ENCODE results near the gene XYLT1. TPM values are rescaled to one million over a fixed set of nuclear protein-coding genes. Genes with fewer than 3 reads are reported as not detected.
A peak's percentile ranks its signal among the peaks of the same experiment; 100 is the strongest.

The XYLT1 gene
- total and polyA plus RNA-seq, 10 of the 15 experiments (the other 5 are each of a cell fraction or from before 2014, with no cell fraction given) = 0.88 to 14.8 (median 5.8) TPM

DNA sequence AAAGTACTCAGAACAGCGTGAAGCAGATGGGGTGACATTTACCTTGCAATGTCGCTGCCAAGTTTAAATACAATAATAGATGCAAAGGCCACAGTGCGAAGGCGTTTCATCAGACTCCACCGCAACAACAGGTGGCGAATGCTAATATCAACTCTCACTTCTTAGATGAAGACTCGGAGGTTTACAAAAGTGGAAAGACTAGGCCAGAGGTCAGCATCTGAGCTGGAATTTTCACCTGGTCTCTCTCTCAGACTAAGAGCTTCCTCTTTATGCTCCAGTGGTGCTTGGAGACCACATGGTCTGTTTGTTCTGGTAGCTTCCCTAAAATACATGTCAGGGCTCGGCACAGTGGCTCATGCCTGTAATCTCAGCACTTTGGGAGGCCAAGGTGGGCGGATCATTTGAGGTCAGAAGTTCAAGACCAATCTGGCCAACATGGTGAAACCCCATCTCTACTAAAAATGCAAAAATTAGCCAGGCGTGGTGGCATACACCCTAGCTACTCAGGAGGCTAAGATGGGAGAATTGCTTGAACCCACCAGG lies 169.1 kb downstream of the XYLT1 start:
- SMC1A ChIA-PET (ENCODE audit: uncharacterized antibody, unreplicated experiment) = interaction anchor here (0.5 to 12.6 kb wide), 42 partner anchors 9 to 1497 kb away, joined by 3 to 241 read pairs (median 4); no protein-coding TSS in a partner anchor
- H3K27ac ChIP-seq (ENCODE audit: control insufficient read depth, insufficient read depth) = no peak overlapping the region; the same call in none of the 2 replicates
- TF ChIP-seq RUNX3 (IDR thresholded peaks at IDR 0.05; ENCODE audit: low read length) (peak; percentile 97), FOXK2 (IDR thresholded peaks at IDR 0.05) (peak; percentile 61), SMC3 (IDR thresholded peaks at IDR 0.05; ENCODE audit: borderline replicate concordance, low read length) (no peak), IKZF1 (conservative IDR thresholded peaks at IDR 0.05) (peak; percentile 100), USF2 (IDR thresholded peaks at IDR 0.05; ENCODE audit: borderline replicate concordance, low read depth, low read length) (no peak; the same call in 1 of the 2 replicates), HCFC1 (IDR thresholded peaks at IDR 0.05; ENCODE audit: low read length) (no peak), ZNF217 (IDR thresholded peaks at IDR 0.05) (peak; percentile 52), FOXM1 (IDR thresholded peaks at IDR 0.05; ENCODE audit: low read depth, low read length) (peak; percentile 98), MAX (IDR thresholded peaks at IDR 0.05; ENCODE audit: low read depth, low read length) (no peak), MEF2B (IDR thresholded peaks at IDR 0.05; ENCODE audit: partially characterized antibody, poor library complexity, severe bottlenecking) (peak; percentile 94), PML (IDR thresholded peaks at IDR 0.05; ENCODE audit: low read length) (peak; percentile 51; the same call in 1 of the 2 replicates), CHD4 (IDR thresholded peaks at IDR 0.05) (no peak), TARDBP (IDR thresholded peaks at IDR 0.05; ENCODE audit: borderline replicate concordance) (no peak; the same call in 1 of the 2 replicates), TCF7 (IDR thresholded peaks at IDR 0.05; ENCODE audit: borderline replicate concordance) (no peak; the same call in 1 of the 2 replicates), ZZZ3 (IDR thresholded peaks at IDR 0.05; ENCODE audit: control insufficient read depth, insufficient read length, low read depth) (no peak), POLR2AphosphoS2 (IDR thresholded peaks at IDR 0.05; ENCODE audit: low read depth, low read length) (no peak), TBL1XR1 (IDR thresholded peaks at IDR 0.05; ENCODE audit: low read depth, low read length) (peak; percentile 97), GABPA (IDR thresholded peaks at IDR 0.05; ENCODE audit: low read depth) (no peak), YY1 (IDR thresholded peaks at IDR 0.05; ENCODE audit: low read depth, low read length) (no peak), SREBF1 (IDR thresholded peaks at IDR 0.05; ENCODE audit: low read length) (no peak), MTA2 (IDR thresholded peaks at IDR 0.05; ENCODE audit: low read depth) (peak; percentile 96), HDAC2 (IDR thresholded peaks at IDR 0.05) (no peak), MYB (IDR thresholded peaks at IDR 0.05; ENCODE audit: borderline replicate concordance, low read depth, low read length) (0 out of 2 replicates have a peak, but pooled peaks have one; percentile 46), SMAD1 (IDR thresholded peaks at IDR 0.05; ENCODE audit: low read depth, partially characterized antibody) (peak; percentile 49), E2F4 (IDR thresholded peaks at IDR 0.05; ENCODE audit: low read depth, low read length) (no peak), HDAC6 (IDR thresholded peaks at IDR 0.05; ENCODE audit: unreplicated experiment) (no peak)

More for the DNA sequence above, 169.1 kb downstream of the XYLT1 start:
- Histone ChIP-seq H3K79me2 (ENCODE audit: control insufficient read depth, insufficient read depth, low read length) (no peaks in the 10 kb centered on the region), H4K20me1 (ENCODE audit: control insufficient read depth, insufficient read depth) (no peaks in the 10 kb centered on the region), H3K9ac (ENCODE audit: control insufficient read depth, insufficient read depth, low read length) (no peak overlapping the region), H3K4me2 (ENCODE audit: control insufficient read depth, insufficient read depth) (peak overlapping the region; percentile 73), H3K9me3 (replicated peaks; ENCODE audit: control insufficient read depth, insufficient read depth, low read length) (no peaks in the 10 kb centered on the region), H3K27me3 (replicated peaks in 1 of 2; ENCODE audit: control insufficient read depth in 2 of 2, insufficient read depth in 2 of 2, low read length in 1 of 2) (no peaks in the 10 kb centered on the region), H3K4me3 (no peak overlapping the region), H2AFZ (ENCODE audit: control insufficient read depth, low read depth, low read length) (no peak overlapping the region), H3K4me1 (ENCODE audit: control insufficient read depth, insufficient read depth, low read length) (peaks cover 44% of the 10 kb centered on the region), H3K36me3 (ENCODE audit: control insufficient read depth in 2 of 2, insufficient read depth in 2 of 2, low read length in 1 of 2) (no peaks in the 10 kb centered on the region)
- ATAC-seq = peak; percentile 91
- intact Hi-C loops (cut with micrococcal nuclease; ENCODE audit: unreplicated experiment) (loop anchor here (2.0 to 10.0 kb wide), 7 partner anchors 41 to 274 kb away; no protein-coding TSS in a partner anchor), in situ Hi-C loops (cut with MboI) (loop anchor here (5.0 kb wide), 1 partner anchor 166 kb away; no protein-coding TSS in a partner anchor)
- under 1% methylated on average over 10 of the region's 10 CpGs for WGBS (ENCODE audit: insufficient coverage, insufficient replicate concordance, low lambda C conversion rate, missing lambda C conversion rate)
- BruUV-seq (replicated peaks) = no TSS peak
- DNase-seq (ENCODE audit: low read depth, low spot score) = peak; percentile 98
- ChIA-PET POLR2A (interaction anchor here (0.6 to 4.8 kb wide), 13 partner anchors 9 to 163 kb away, joined by 3 to 32 read pairs (median 5); no protein-coding TSS in a partner anchor), CTCF (interaction anchor here (0.6 to 8.2 kb wide), 20 partner anchors 9 to 440 kb away, joined by 3 to 85 read pairs (median 6); no protein-coding TSS in a partner anchor), RAD21 (ENCODE audit: unreplicated experiment) (interaction anchor here (0.8 to 8.9 kb wide), 38 partner anchors 9 to 441 kb away, joined by 3 to 109 read pairs (median 5); no protein-coding TSS in a partner anchor)
- peak; percentile 97 for FAIRE-seq

All from GM12878 (cell line).